Stomach (tissue), 4 donors: Measurements from ENCODE around the gene MCTP2.
A peak's percentile ranks its signal among the peaks of the same experiment; 100 is the strongest.

Source experiments
- CTCF ChIP-seq, 7 experiments: fragments of 450-650 bp in 4 of 7; fragments of 200-600 bp in 3 of 7; sonication (generic) in 3 of 7; IDR thresholded peaks; one replicate each; pipeline ENCODE4 v1.5.1; 2016 to 2019; ENCODE audit warnings: antibody characterized with exemption in 7 of 7, control low read depth in 2 of 7, mild to moderate bottlenecking in 1 of 7
- EP300 ChIP-seq: sonication (generic); formaldehyde crosslinking; IDR thresholded peaks from one replicate; pipeline ENCODE4 v1.6.1; 2017; ENCODE audit warnings: antibody characterized with exemption
- POLR2A ChIP-seq, 4 donors: fragments of 450-650 bp; IDR thresholded peaks; one replicate each; pipeline ENCODE4 v1.6.1; 2016; ENCODE audit warnings: antibody characterized with exemption in 4 of 4, control low read depth in 2 of 4, mild to moderate bottlenecking in 1 of 4, moderate library complexity in 1 of 4
- POLR2AphosphoS5 ChIP-seq, 3 donors: sonication (generic); formaldehyde crosslinking; IDR thresholded peaks; one replicate each; pipeline ENCODE4 v1.6.1; 2016; ENCODE audit warnings: antibody characterized with exemption in 3 of 3

DNA sequence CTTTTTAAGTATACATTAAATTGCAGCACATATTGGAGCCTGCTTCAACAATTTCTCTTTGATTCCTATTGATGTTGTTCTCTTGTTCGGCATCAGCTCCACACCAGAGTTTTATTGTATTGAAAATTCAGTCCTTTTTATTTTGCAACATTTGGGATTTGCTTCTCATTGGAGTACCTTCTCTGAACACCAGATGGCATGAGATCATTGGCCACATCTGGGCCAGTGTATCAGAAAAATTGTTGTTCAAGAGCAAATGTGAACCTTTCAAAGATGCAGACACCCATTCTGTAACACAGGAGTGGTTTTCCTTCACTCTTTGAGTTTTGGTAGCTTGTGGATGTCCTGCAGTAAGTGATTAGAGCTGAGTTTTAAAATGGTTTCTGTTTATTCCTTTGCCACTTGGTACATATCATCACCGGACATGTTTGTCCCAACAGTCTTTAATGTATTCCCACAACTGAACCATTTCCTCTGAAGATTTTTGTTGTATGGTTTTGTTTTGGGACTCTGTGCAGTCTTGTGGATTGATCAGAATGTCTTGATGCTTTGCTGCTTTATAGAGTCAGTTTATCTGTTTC, 96.1 kb downstream of the MCTP2 start:
- TF ChIP-seq CTCF (IDR thresholded peaks at IDR 0.05) (peak in 5 of 7 experiments; percentile 36 to 71 (median 45)), POLR2A (IDR thresholded peaks at IDR 0.05) (no peak), POLR2AphosphoS5 (IDR thresholded peaks at IDR 0.05) (no peak), EP300 (no peak)
